ENCODE measurements around the gene CACNA1B.

- TF ChIP-seq CTCF (IDR thresholded peaks at IDR 0.05) (no peak), FOXS1 (CRISPR knock-in tag; IDR thresholded peaks at IDR 0.05) (no peak), RFX5 (IDR thresholded peaks at IDR 0.05) (no peak), CHD4 (IDR thresholded peaks at IDR 0.05; ENCODE audit: borderline replicate concordance) (no peak)
- TF ChIP-seq, protein P1, sequence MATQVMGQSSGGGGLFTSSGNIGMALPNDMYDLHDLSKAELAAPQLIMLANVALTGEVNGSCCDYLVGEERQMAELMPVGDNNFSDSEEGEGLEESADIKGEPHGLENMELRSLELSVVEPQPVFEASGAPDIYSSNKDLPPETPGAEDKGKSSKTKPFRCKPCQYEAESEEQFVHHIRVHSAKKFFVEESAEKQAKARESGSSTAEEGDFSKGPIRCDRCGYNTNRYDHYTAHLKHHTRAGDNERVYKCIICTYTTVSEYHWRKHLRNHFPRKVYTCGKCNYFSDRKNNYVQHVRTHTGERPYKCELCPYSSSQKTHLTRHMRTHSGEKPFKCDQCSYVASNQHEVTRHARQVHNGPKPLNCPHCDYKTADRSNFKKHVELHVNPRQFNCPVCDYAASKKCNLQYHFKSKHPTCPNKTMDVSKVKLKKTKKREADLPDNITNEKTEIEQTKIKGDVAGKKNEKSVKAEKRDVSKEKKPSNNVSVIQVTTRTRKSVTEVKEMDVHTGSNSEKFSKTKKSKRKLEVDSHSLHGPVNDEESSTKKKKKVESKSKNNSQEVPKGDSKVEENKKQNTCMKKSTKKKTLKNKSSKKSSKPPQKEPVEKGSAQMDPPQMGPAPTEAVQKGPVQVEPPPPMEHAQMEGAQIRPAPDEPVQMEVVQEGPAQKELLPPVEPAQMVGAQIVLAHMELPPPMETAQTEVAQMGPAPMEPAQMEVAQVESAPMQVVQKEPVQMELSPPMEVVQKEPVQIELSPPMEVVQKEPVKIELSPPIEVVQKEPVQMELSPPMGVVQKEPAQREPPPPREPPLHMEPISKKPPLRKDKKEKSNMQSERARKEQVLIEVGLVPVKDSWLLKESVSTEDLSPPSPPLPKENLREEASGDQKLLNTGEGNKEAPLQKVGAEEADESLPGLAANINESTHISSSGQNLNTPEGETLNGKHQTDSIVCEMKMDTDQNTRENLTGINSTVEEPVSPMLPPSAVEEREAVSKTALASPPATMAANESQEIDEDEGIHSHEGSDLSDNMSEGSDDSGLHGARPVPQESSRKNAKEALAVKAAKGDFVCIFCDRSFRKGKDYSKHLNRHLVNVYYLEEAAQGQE (IDR thresholded peaks at IDR 0.05) = no peak
Observed at GRCh38 chr9:138105123-138105415, 227.5 kb downstream of the CACNA1B start.
